H9 (cell line): ENCODE measurements around the gene MRPS18B. TPM values are rescaled to one million over a fixed set of nuclear protein-coding genes. Genes with fewer than 3 reads are reported as not detected.
A peak's percentile ranks its signal among the peaks of the same experiment; 100 is the strongest.

Experiments
- DNase-seq: peaks from one replicate; pipeline ENCODE4 v3.0.0-alpha.2; 2017
- H2AFZ ChIP-seq: one replicate; pipeline ENCODE4 v1.6.1; 2013; ENCODE audit warnings: mild to moderate bottlenecking, low read length, control low read depth, moderate library complexity
- H2AK5ac ChIP-seq: 2 replicates; pipeline ENCODE4 v1.6.1; 2013; ENCODE audit warnings: low read length, control low read depth, mixed read lengths; ENCODE audit not compliant: insufficient read length
- H2BK120ac ChIP-seq: one replicate; pipeline ENCODE4 v1.6.1; 2013; ENCODE audit warnings: low read depth, mild to moderate bottlenecking, low read length, control low read depth, inconsistent platforms; ENCODE audit not compliant: poor library complexity, severe bottlenecking
- H2BK12ac ChIP-seq: 2 replicates; pipeline ENCODE4 v1.6.1; 2013; ENCODE audit warnings: low read length, control low read depth, mixed read lengths, low read depth; ENCODE audit not compliant: insufficient read length
- H2BK15ac ChIP-seq: 2 replicates; pipeline ENCODE4 v1.6.1; 2013; ENCODE audit warnings: low read depth, low read length, control low read depth
- H2BK20ac ChIP-seq: one replicate; pipeline ENCODE4 v1.6.1; 2013; ENCODE audit warnings: low read depth, mild to moderate bottlenecking, low read length, control low read depth, inconsistent platforms; ENCODE audit not compliant: poor library complexity, severe bottlenecking
- H2BK5ac ChIP-seq: 2 replicates; pipeline ENCODE4 v1.6.1; 2013; ENCODE audit warnings: low read length, control low read depth, mixed read lengths; ENCODE audit not compliant: insufficient read length
- H3K14ac ChIP-seq: 2 replicates; pipeline ENCODE4 v1.6.1; 2013; ENCODE audit warnings: low read length, control low read depth; ENCODE audit not compliant: insufficient read depth
- H3K18ac ChIP-seq: 2 replicates; pipeline ENCODE4 v1.6.1; 2013; ENCODE audit warnings: low read depth, mild to moderate bottlenecking, mixed read lengths, low read length, control low read depth; ENCODE audit not compliant: insufficient read length
- H3K23ac ChIP-seq: 2 replicates; pipeline ENCODE4 v1.6.1; 2013; ENCODE audit warnings: low read length, control low read depth, mixed read lengths, low read depth; ENCODE audit not compliant: insufficient read length
- H3K23me2 ChIP-seq: 2 replicates; pipeline ENCODE4 v1.6.1; 2013; ENCODE audit warnings: low read depth, mild to moderate bottlenecking, mixed read lengths, low read length, control low read depth; ENCODE audit not compliant: insufficient read length, poor library complexity, severe bottlenecking
- H3K27ac ChIP-seq: 2 replicates; pipeline ENCODE4 v1.5.1; 2013; ENCODE audit warnings: low read length, control low read depth, mixed read lengths, low read depth; ENCODE audit not compliant: insufficient read length
- H3K27me3 ChIP-seq: 2 replicates; pipeline ENCODE4 v1.6.1; 2013; ENCODE audit warnings: low read length, control low read depth, inconsistent platforms; ENCODE audit not compliant: insufficient read depth
- H3K4ac ChIP-seq: 2 replicates; pipeline ENCODE4 v1.6.1; 2013; ENCODE audit warnings: low read depth, mild to moderate bottlenecking, control low read depth, inconsistent platforms, low read length, moderate library complexity
- H3K4me1 ChIP-seq: 2 replicates; pipeline ENCODE4 v1.6.1; 2013; ENCODE audit warnings: low read length, control low read depth, inconsistent platforms; ENCODE audit not compliant: insufficient read depth
- H3K4me2 ChIP-seq: 2 replicates; pipeline ENCODE4 v1.6.1; 2013; ENCODE audit warnings: low read length, control low read depth, mixed read lengths; ENCODE audit not compliant: insufficient read length, insufficient read depth
- H3K56ac ChIP-seq: 2 replicates; pipeline ENCODE4 v1.6.1; 2013; ENCODE audit warnings: low read depth, mild to moderate bottlenecking, mixed read lengths, low read length, control low read depth; ENCODE audit not compliant: insufficient read length
- H3K79me1 ChIP-seq: 2 replicates; pipeline ENCODE4 v1.6.1; 2013; ENCODE audit warnings: low read depth, mild to moderate bottlenecking, moderate library complexity, low read length, control low read depth, inconsistent platforms; ENCODE audit not compliant: insufficient read depth, poor library complexity, severe bottlenecking
- H3K79me2 ChIP-seq: 2 replicates; pipeline ENCODE4 v1.6.1; 2013; ENCODE audit warnings: low read length, control low read depth, inconsistent platforms; ENCODE audit not compliant: insufficient read depth
- H3K9ac ChIP-seq: 2 replicates; pipeline ENCODE4 v1.6.1; 2013; ENCODE audit warnings: low read length, control low read depth, mixed read lengths; ENCODE audit not compliant: insufficient read length; ENCODE audit errors: extremely low read depth
- H3K9me3 ChIP-seq: one replicate; pipeline ENCODE4 v1.6.1; 2013; ENCODE audit warnings: low read depth, low read length, inconsistent platforms; ENCODE audit not compliant: control insufficient read depth
- H3T11ph ChIP-seq: one replicate; pipeline ENCODE4 v1.6.1; 2013; ENCODE audit warnings: mild to moderate bottlenecking, low read length, control low read depth, inconsistent platforms
- H4K20me1 ChIP-seq: one replicate; pipeline ENCODE4 v1.6.1; 2013; ENCODE audit not compliant: control insufficient read depth, insufficient read length, insufficient read depth
- H4K5ac ChIP-seq: 2 replicates; pipeline ENCODE4 v1.6.1; 2013; ENCODE audit warnings: low read depth, mild to moderate bottlenecking, mixed read lengths, low read length, control low read depth; ENCODE audit not compliant: insufficient read length
- H4K8ac ChIP-seq: replicated peaks from 2 replicates; pipeline ENCODE4 v1.6.1; 2013; ENCODE audit warnings: low read length, control low read depth, mixed read lengths, low read depth; ENCODE audit not compliant: insufficient read length
- H4K91ac ChIP-seq: 2 replicates; pipeline ENCODE4 v1.6.1; 2013; ENCODE audit warnings: low read depth, mild to moderate bottlenecking, moderate library complexity, mixed read lengths, low read length, control low read depth; ENCODE audit not compliant: insufficient read length
- H3K27ac Mint-ChIP-seq, 3 experiments: 2 replicates in 2 of 3; 3 replicates in 1 of 3; pipeline ENCODE4 v1.8.0; 2020 to 2021; ENCODE audit warnings: mixed read lengths in 3 of 3, mild to moderate bottlenecking in 1 of 3, moderate library complexity in 1 of 3
- H3K27me3 Mint-ChIP-seq: 2 replicates; pipeline ENCODE4 v1.8.0; 2021; ENCODE audit warnings: low read depth, mild to moderate bottlenecking, moderate library complexity, mixed read lengths
- H3K36me3 Mint-ChIP-seq, 3 experiments: 2 replicates in 2 of 3; 3 replicates in 1 of 3; pipeline ENCODE4 v1.8.0; 2020 to 2021; ENCODE audit warnings: low read depth in 3 of 3, mixed read lengths in 3 of 3; ENCODE audit not compliant: insufficient read depth in 1 of 3
- H3K4me1 Mint-ChIP-seq, 2 experiments: 2 replicates each; pipeline ENCODE4 v1.8.0; 2020; ENCODE audit warnings: mixed read lengths in 2 of 2
- H3K4me3 Mint-ChIP-seq, 2 experiments: 2 replicates in 1 of 2; 3 replicates in 1 of 2; pipeline ENCODE4 v1.8.0; 2020 to 2021; ENCODE audit warnings: mild to moderate bottlenecking in 2 of 2, mixed read lengths in 2 of 2, moderate library complexity in 1 of 2
- H3K9me3 Mint-ChIP-seq, 2 experiments: 2 replicates in 1 of 2; 3 replicates in 1 of 2; pipeline ENCODE4 v1.8.0; 2020; ENCODE audit warnings: mild to moderate bottlenecking in 2 of 2, mixed read lengths in 2 of 2, moderate library complexity in 1 of 2
- CTCF ChIP-seq: fragments of 200-600 bp; sonication (generic); conservative IDR thresholded peaks from 3 replicates; pipeline ENCODE4 v1.8.0; 2021; ENCODE audit warnings: antibody characterized with exemption, mild to moderate bottlenecking
- WGBS: extraction: QIAGEN DNeasy Blood & Tissue Kit; methylation state at CpG from one replicate; pipeline ENCODE4 v1.1.7; 2013; ENCODE audit warnings: missing lambda C conversion rate, low lambda C conversion rate, mixed read lengths; ENCODE audit not compliant: insufficient read length; ENCODE audit errors: extremely low coverage; 5-methylcytosine and 5-hydroxymethylcytosine counted together
- total RNA-seq: library from RNA; stranded (reverse); gene quantifications from 2 replicates; pipeline ENCODE4 v1.2.1, GENCODE V29; 2021

Gene MRPS18B
- total RNA-seq, 1 experiment from 2014 or later: 54.0 TPM

- no peak overlapping the region for H3K23ac ChIP-seq
- H2BK5ac ChIP-seq: no peak overlapping the region
- no peak overlapping the region for H3K27ac ChIP-seq
- no peak overlapping the region for H2AK5ac ChIP-seq
- H4K91ac ChIP-seq: no peak overlapping the region
- no peak for TF ChIP-seq CTCF
- H4K5ac ChIP-seq: no peak overlapping the region
- Mint-ChIP-seq H3K4me1 (no peaks in the 10 kb centered on the region), H3K27me3 (no peaks in the 10 kb centered on the region), H3K27ac (no peak overlapping the region), H3K36me3 (peaks cover 60 to 94% (median 82%) of the 10 kb centered on the region in 3 experiments; a peak in 6 of 7 replicates), H3K4me3 (no peak overlapping the region), H3K9me3 (no peaks in the 10 kb centered on the region)
- H4K20me1 ChIP-seq: no peaks in the 10 kb centered on the region
- no peak overlapping the region for H2BK20ac ChIP-seq
- H3K4me1 ChIP-seq: no peaks in the 10 kb centered on the region
- H3K79me1 ChIP-seq: peaks cover 5% of the 10 kb centered on the region
- no peak overlapping the region for H3T11ph ChIP-seq
- no peak overlapping the region for H3K18ac ChIP-seq
- WGBS: no CpG with 5 or more reads among the region's 15 CpGs
- no peak overlapping the region for H2BK15ac ChIP-seq
- H2BK120ac ChIP-seq: no peak overlapping the region
- H4K8ac ChIP-seq: no peak overlapping the region
- no peaks in the 10 kb centered on the region for H3K23me2 ChIP-seq
- no peak for DNase-seq
- H3K4ac ChIP-seq: no peak overlapping the region
- H3K27me3 ChIP-seq: no peaks in the 10 kb centered on the region
- no peak overlapping the region for H2BK12ac ChIP-seq
- H3K14ac ChIP-seq: no peak overlapping the region; the same call in 1 of the 2 replicates
- H3K4me2 ChIP-seq: no peak overlapping the region
- peak overlapping the region; percentile 92 for H3K56ac ChIP-seq
- H3K9me3 ChIP-seq: no peaks in the 10 kb centered on the region
- no peak overlapping the region for H3K9ac ChIP-seq
- no peaks in the 10 kb centered on the region; the same call in 1 of the 2 replicates for H3K79me2 ChIP-seq
- no peak overlapping the region for H2AFZ ChIP-seq
Measured at GRCh38 chr6:30589754-30590358, 27.8 kb upstream of the MRPS18B start.
